H1 (cell line): ENCODE results near the gene CDS2. TPM values are rescaled to one million over a fixed set of nuclear protein-coding genes. Genes with fewer than 3 reads are reported as not detected.

Experiments used
- ASH2L ChIP-seq: fragments of 200-600, 300-600 bp; sonication (generic); IDR thresholded peaks from one replicate; pipeline ENCODE4 v1.7.1; 2017; ENCODE audit warnings: low read length
- BACH1 ChIP-seq: IDR thresholded peaks from 2 replicates; pipeline ENCODE4 v1.6.1; 2012; ENCODE audit warnings: low read length, improper control_type of control experiment
- CBX8 ChIP-seq: fragments of 300-800, 300-1000 bp; sonication (generic); IDR thresholded peaks from 2 replicates; pipeline ENCODE4 v1.7.1; 2016; ENCODE audit warnings: low read depth, low read length, borderline replicate concordance
- CEBPB ChIP-seq: IDR thresholded peaks from 2 replicates; pipeline ENCODE4 v1.6.1; 2012; ENCODE audit warnings: low read depth, low read length
- CTCF ChIP-seq, 3 experiments: IDR thresholded peaks; 1 replicate in 2 of 3; 2 replicates in 1 of 3; pipeline versions ENCODE4 v1.5.1 to v1.6.1; 2011; ENCODE audit warnings: low read length in 3 of 3, mild to moderate bottlenecking in 3 of 3, inconsistent platforms in 2 of 3, low read depth in 1 of 3, moderate library complexity in 1 of 3; ENCODE audit not compliant: insufficient read depth in 1 of 3; ENCODE audit errors: control extremely low read depth in 1 of 3
- E2F6 ChIP-seq: IDR thresholded peaks from 2 replicates; pipeline ENCODE4 v1.6.1; 2012; ENCODE audit warnings: inconsistent platforms
- GTF2F1 ChIP-seq: IDR thresholded peaks from 2 replicates; pipeline ENCODE4 v1.6.1; 2012; ENCODE audit warnings: low read depth, low read length, improper control_type of control experiment, borderline replicate concordance
- JUN ChIP-seq: IDR thresholded peaks from 2 replicates; pipeline ENCODE4 v1.6.1; 2011; ENCODE audit warnings: low read depth, mild to moderate bottlenecking, improper control_type of control experiment, low read length
- KDM5A ChIP-seq: fragments of 200-600 bp; IDR thresholded peaks from 2 replicates; pipeline ENCODE4 v1.7.1; 2012; ENCODE audit warnings: mild to moderate bottlenecking, low read length, inconsistent platforms, mixed read lengths
- NANOG ChIP-seq: IDR thresholded peaks from 2 replicates; pipeline ENCODE4 v1.6.1; 2011; ENCODE audit warnings: low read length, low read depth, mild to moderate bottlenecking, inconsistent platforms; ENCODE audit not compliant: insufficient read depth, poor library complexity, severe bottlenecking
- NRF1 ChIP-seq: IDR thresholded peaks from 2 replicates; pipeline ENCODE4 v1.6.1; 2011; ENCODE audit warnings: mild to moderate bottlenecking, low read depth, low read length, improper control_type of control experiment
- PHF8 ChIP-seq: fragments of 200-600 bp; sonication (generic); conservative IDR thresholded peaks from 2 replicates; pipeline ENCODE4 v1.7.1; 2012; ENCODE audit warnings: low read depth, mild to moderate bottlenecking, inconsistent platforms, low read length, moderate library complexity
- POU5F1 ChIP-seq: IDR thresholded peaks from 2 replicates; pipeline ENCODE4 v1.6.1; 2011; ENCODE audit warnings: low read depth, mild to moderate bottlenecking, low read length, moderate library complexity
- RAD21 ChIP-seq, 2 experiments: IDR thresholded peaks in 1 of 2; conservative IDR thresholded peaks in 1 of 2; 2 replicates each; pipeline ENCODE4 v1.6.1; 2011; ENCODE audit warnings: low read depth in 2 of 2, low read length in 2 of 2, improper control_type of control experiment in 1 of 2, inconsistent platforms in 1 of 2, mild to moderate bottlenecking in 1 of 2, moderate library complexity in 1 of 2
- SIN3A ChIP-seq, 2 experiments: IDR thresholded peaks in 1 of 2; conservative IDR thresholded peaks in 1 of 2; 2 replicates each; pipeline ENCODE4 v1.6.1; 2011 to 2012; ENCODE audit warnings: low read length in 2 of 2, improper control_type of control experiment in 1 of 2, low read depth in 1 of 2, mild to moderate bottlenecking in 1 of 2
- TAF1 ChIP-seq: IDR thresholded peaks from 2 replicates; pipeline ENCODE4 v1.6.1; 2011; ENCODE audit warnings: mild to moderate bottlenecking, low read depth, low read length
- TCF12 ChIP-seq: IDR thresholded peaks from 2 replicates; pipeline ENCODE4 v1.6.1; 2011; ENCODE audit warnings: low read depth, mild to moderate bottlenecking, low read length
- USF2 ChIP-seq: IDR thresholded peaks from 2 replicates; pipeline ENCODE4 v1.6.1; 2011; ENCODE audit warnings: low read length, improper control_type of control experiment
- ZNF274 ChIP-seq: IDR thresholded peaks from 2 replicates; pipeline ENCODE4 v1.7.0; 2012; ENCODE audit warnings: low read length, borderline replicate concordance; ENCODE audit errors: extremely low read depth
- polyA plus RNA-seq, 7 experiments: library from polyadenylated mRNA; depleted of rRNA in 3 of 7; stranded (reverse) in 5 of 7; unstranded in 2 of 7; fragments of >200 nt in 5 of 7; fragments of 200-250 nt in 2 of 7; gene quantifications; 1 replicate in 5 of 7; 2 replicates in 1 of 7; 4 replicates in 1 of 7; pipeline versions ENCODE4 v1.2.1 to v1.2.3, GENCODE V29; 2011 to 2013; ENCODE audit warnings: missing spikeins in 2 of 7, mixed read lengths in 2 of 7
- total RNA-seq: library from RNA; stranded (reverse); fragmentation: NEBNext Ultra II Directional; extraction: Animal tissue kit (Norgen Biotek cat#: 25700); gene quantifications from 2 replicates; pipeline ENCODE4 v1.2.1, GENCODE V29; 2021

CDS2 gene
- total and polyA plus RNA-seq, 2 of the 8 experiments (the other 6 are each of a cell fraction or from before 2014, with no cell fraction given): 54.0 to 56.2 TPM

- TF ChIP-seq KDM5A (no peak), TAF1 (peak; percentile 93; the same call in 1 of the 2 replicates), POU5F1 (no peak), CTCF (IDR thresholded peaks at IDR 0.05; ENCODE audit: control extremely low read depth in 1 of 3, insufficient read depth in 1 of 3, low read depth in 1 of 3, low read length in 3 of 3) (peak; percentile 52 to 74 (median 60)), USF2 (no peak), SIN3A (conservative IDR thresholded peaks at IDR 0.05 in 1 of 2, IDR thresholded peaks at IDR 0.05 in 1 of 2; ENCODE audit: low read depth in 1 of 2, low read length in 2 of 2) (peak; percentile 70 to 77; a peak in 3 of 4 replicates), E2F6 (peak; percentile 89), RAD21 (IDR thresholded peaks at IDR 0.05 in 1 of 2, conservative IDR thresholded peaks at IDR 0.05 in 1 of 2; ENCODE audit: low read depth in 2 of 2, low read length in 2 of 2) (peak; percentile 48 to 58), GTF2F1 (no peak; the same call in 1 of the 2 replicates), ZNF274 (no peak), PHF8 (no peak; the same call in 1 of the 2 replicates), CBX8 (no peak), NANOG (no peak), TCF12 (no peak), CEBPB (peak; percentile 66; the same call in 1 of the 2 replicates), ASH2L (peak; percentile 93), BACH1 (peak; percentile 45; the same call in 1 of the 2 replicates), JUN (no peak), NRF1 (peak; percentile 76)
Measured at GRCh38 chr20:5126512-5127203, at the start of gene CDS2 (continued).
